Iris pigment epithelial cell (primary cell): ENCODE data around the gene IPO7.
"Not testable (repeated sequence)": the region's sequence is repeated elsewhere in the genome, so short reads cannot be mapped to it uniquely, and the experiment has no call there.

Source experiments
- DNase-seq: peaks from one replicate; pipeline ENCODE4 v3.0.0-alpha.2; 2011; ENCODE audit warnings: low read depth

The IPO7 gene

GRCh38 chr11:9384535-9385326, at the start of gene IPO7:
TSS of gene IPO7 (plus strand) at chr11:9384652. CDS start at chr11:9384764, 112 bp downstream.
- DNase-seq: peak; percentile 96

- no peak for DNase-seq
Measured at GRCh38 chr11:9341638-9342178, 42.7 kb upstream of the IPO7 start.

DNA sequence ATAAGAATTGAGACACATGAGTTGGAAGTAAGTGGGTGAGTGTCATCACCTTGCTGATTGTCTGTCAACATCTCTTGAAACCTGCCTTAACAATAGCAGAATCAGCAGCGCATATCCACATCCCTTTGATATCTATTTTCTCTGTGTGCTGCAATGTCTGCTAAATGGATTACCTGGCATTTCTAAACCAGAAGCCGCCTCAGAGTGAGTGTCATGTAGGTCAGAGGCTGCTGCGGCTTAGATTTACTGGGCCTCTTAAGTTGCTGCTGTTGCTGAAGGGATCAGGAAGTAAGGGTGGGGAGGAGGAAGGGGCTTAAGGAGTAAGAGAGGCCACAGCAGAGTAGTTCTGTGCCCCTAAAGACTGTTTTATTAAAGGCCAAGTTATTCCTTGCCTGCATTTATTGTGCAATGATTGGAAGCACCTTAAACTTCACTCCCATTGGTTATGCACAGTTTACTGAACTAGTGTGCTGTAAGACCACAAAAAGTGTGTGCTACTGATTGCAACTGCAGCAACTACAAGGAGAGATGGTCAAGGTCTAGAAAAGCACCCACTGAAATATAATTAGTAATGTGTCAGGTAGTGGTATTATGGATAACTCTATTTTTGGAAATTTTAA, 40.3 kb upstream of the IPO7 start:
- no peak for DNase-seq

DNA sequence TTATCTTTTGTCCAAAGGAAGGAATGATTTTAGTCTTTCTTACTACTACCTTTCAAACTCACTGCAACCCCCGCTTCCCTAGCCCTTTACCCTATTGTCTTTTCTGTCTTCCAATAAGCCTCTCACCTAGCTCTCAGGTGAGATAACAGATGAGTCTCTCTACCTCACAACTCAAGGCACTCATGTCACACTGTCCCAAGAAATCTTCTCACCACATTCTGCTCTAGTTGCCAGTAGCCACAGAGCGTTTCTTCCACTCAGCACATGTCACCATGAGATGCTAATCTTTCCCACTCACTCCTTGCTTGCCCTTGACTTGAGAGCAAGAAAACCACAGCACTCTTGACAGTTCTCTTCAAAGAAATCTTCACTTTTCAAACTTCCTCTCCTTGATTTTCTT, 37.4 kb upstream of the IPO7 start:
- DNase-seq: no peak

- not testable (repeated sequence) for DNase-seq
Measured at GRCh38 chr11:9347779-9348178, 36.7 kb upstream of the IPO7 start.

DNA sequence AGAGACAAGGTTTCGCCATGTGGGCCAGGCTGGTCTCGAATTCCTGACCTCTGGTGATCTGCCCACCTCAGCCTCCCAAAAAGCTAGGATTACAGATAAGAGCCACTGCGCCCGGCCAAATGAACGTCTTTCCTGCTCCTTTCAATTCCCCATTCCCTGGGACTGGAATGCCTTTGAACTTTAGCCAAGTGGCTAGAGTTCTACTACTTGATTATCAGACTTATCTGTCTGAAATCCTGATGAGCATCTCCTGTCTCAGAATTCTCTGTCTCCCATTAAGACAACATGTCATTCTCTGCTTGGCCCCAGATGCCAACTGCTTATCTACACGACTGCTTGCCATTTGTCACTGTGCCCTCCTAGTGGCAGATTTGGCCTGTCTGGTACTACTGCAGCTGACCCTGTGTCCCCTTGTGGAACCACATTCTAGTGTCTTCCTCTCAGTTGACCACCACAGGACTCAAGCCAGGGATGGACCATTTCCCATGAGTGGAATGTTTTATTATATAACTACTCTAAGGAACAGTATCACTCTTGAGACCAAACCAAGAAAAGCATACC, 33.1 kb upstream of the IPO7 start:
- DNase-seq: no peak

DNA sequence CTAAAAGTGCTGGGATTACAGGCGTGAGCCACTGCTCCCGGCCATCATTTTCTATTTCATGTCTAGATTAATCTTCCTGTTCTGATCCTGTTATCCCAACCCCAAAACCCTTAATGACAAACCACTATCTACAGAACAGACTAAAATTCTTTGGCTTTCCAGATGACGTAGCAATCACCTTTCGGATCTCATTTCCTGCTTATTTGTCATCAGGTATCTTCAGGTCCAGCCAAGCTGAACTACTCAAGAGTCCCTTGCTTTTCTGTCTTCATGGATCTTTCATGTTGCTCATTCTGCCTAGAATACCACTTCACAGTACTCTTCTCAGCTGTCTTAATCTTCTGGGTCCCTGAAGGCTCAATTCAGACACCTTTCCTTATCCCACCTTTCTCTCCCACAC, 27.4 kb upstream of the IPO7 start:
- DNase-seq: no peak

DNA sequence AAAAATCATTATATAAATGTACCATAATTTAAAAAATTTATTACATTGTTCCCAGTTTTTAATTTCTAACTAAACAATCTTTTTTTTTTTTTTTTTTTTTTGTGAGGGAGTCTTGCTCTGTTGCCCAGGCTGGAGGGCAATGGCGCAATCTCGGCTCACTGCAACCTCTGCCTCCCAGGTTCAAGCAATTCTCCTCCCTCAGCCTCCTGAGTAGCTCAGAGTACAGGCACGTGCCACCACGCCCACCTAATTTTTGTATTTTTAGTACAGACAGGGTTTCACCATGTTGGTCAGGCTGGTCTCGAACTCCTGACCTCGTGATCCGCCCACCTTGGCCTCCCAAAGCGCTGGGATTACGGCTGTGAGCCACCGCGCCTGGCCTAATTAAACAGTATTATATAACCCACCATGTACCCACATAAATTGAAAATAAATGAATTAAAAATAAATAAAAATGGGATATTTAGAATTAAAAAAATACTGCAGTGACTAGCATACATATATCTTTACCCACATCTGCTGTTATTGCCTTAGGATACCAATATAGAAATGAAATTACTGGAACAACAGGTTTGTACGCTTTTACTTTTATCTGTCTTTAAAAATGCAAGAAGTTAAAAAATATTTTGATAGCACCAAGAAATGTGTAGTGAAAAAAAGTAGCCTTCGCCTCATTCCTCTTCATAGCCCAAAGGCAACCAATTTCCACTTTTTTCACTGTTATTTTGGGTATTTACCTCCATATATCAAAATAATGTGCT, 23.4 kb upstream of the IPO7 start:
- not testable (repeated sequence) for DNase-seq

- DNase-seq: no peak
Measured at GRCh38 chr11:9362393-9362863, 22.0 kb upstream of the IPO7 start.

DNA sequence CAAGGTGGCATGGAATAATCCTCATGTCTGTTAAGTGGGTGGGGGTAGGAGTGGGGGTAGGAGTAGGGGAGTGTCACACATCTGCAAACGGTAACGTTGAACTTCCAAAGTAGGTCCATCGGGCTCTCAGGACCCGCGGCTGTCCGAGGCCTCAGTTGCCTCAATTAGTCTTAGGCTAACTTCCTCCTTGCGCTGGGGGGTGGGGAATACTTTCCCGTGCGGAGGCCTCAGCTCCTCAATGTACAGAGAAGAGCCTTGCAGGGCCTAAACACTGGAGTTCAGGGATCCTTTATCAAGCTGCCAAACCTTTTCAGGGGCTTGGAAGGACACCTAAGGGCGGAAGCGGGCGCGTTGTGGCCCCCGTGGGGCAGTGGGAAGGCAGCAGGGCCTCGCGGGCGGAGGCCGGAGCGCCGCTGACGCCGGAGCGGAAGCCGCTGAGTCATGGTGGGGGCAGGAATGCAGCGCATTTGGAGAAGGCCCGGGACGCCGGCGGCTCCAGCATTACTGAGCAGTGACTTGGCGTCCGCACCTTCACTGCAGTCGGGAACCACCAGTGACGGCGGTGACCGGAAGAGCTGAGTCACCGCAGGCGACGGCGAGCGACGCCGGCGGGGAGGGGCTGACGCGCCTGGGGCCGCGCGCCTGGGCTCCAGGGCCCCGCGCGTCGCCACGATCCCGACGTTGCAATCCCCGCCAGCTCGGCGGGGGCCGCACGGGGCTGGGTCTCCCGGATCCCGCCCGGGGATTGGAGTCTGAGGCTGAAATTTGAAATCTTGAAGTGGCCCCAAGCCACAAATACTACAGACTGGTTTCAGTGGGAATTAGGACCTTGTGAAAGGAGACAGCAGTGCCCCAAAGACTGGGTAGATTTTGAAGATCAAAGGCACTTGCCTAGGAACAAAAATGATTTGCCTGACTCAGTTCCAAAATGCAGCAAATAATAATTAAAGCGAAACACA, 20.2 kb upstream of the IPO7 start:
- DNase-seq: peak; percentile 97

DNA sequence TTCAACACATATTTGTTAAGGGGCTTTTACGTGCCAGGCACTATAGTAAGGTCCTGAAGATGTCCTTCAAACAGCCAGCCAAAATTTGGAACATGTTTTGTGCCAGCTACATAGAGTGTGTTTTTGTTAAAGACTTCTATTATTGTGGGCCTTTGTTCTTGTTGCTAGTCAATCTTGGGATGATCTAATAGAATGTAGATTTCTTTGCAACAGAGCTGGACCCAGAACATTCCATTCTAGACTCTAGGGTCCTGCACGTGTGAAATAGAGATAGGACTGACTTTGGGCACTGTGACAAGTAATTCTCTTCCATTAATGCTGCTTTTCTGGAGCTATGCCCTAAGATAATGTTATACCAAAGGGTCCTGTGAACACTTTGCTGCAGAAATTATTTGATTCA, 16.9 kb upstream of the IPO7 start:
- DNase-seq: no peak

- DNase-seq: no peak
Measured at GRCh38 chr11:9377036-9377435, 7.4 kb upstream of the IPO7 start.

DNA sequence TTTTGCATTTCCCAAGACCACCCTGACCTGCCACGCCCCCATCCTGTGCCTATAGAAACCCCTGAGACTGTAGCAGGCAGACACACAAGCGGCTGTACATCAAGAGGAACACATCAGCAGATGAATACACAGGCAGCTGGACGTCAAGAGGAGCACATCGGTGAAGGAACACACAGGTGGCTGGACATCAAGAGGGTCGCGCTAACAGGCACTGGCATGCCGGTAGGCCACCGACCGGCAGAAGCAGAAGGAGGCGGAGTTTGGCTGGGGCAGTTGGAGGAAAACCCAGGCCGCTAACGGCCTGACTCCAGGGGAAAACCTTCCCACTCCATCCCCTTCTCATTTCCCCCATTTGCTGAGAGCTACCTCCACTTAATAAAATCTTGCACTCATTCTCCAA, 5.4 kb upstream of the IPO7 start:
- no peak for DNase-seq

- no peak for DNase-seq
Measured at GRCh38 chr11:9380773-9381172, 3.7 kb upstream of the IPO7 start.

GRCh38 chr11:9385327-9385899, 961 bp downstream of the IPO7 start:
- DNase-seq: peak; percentile 39

DNA sequence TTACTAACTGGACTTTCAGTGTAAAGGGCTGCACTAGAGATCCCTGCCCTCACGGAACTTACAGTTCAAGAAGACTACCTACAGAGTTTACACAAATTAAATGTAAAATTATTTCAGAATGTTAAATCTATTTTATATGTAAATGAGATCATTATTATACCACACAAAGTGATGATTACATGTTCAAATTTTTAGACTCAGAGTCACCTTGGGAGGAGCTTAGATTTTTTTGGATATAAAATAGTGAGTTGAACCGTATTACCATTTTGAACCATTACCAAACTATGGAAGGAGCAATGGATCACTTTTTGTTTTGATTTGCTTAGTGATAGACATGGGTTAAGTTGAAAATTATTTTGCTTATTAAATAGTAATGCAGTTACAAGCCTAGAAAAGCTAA, 1.6 kb downstream of the IPO7 start:
- DNase-seq: no peak

DNA sequence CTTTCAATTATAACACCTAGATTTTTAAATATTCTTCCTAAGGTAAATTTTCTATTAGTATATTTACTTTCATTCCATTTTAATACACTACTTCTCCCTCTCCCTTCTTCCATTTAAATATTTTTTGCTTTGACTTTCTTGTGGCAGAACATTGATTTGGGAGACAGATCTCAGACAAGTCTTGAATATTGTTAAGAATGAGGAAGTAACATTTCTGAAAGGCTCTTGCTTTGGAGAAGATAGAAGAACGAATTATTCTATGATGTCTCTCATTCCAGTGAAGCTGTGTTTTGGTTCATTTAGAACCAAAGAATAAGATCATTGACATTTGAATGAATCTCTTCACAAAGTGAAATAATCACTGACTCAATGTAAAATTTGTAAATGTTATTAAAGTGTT, 2.4 kb downstream of the IPO7 start:
- DNase-seq: no peak

- no peak for DNase-seq
Measured at GRCh38 chr11:9396310-9396709, 11.9 kb downstream of the IPO7 start.

GRCh38 chr11:9396752-9397151, 12.3 kb downstream of the IPO7 start:
- no peak for DNase-seq

GRCh38 chr11:9397746-9398680, 13.6 kb downstream of the IPO7 start:
- DNase-seq: no peak
